Endothelial cell of umbilical vein (primary cell): ENCODE measurements around the gene PRDM13. TPM values are rescaled to one million over a fixed set of nuclear protein-coding genes. Genes with fewer than 3 reads are reported as not detected.

Experiments
- BruUV-seq: library from RNA; stranded (reverse); fragments of 400-500 nt; replicated peaks from 2 replicates; lab custom pipeline; 2021; lab: Mats Ljungman, UMichigan
- CTCF ChIA-PET: fragments of 300-600, 350-600 bp; sonication (Branson Sonifier 250); formaldehyde crosslinking; loops from one replicate; lab custom pipeline; 2021; ENCODE audit warnings: antibody characterized with exemption, inconsistent platforms; lab: Charles Lee
- POLR2A ChIA-PET: fragments of 300-600, 350-600 bp; sonication (Branson Sonifier 250); formaldehyde crosslinking; loops from one replicate; lab custom pipeline; 2021; ENCODE audit warnings: antibody characterized with exemption, inconsistent platforms; lab: Charles Lee
- DNase-seq: peaks from one replicate; pipeline ENCODE4 v3.0.0-alpha.2; 2011; ENCODE audit warnings: low read depth, low spot score
- FAIRE-seq: peaks from 2 replicates; lab custom pipeline; 2011; peaks lifted over from hg19 to GRCh38; lab: Jason Lieb, UNC
- H2AFZ ChIP-seq: 2 replicates; pipeline ENCODE4 v1.6.0; 2012; ENCODE audit warnings: low read depth, low read length, control low read depth, inconsistent platforms
- H3K27ac ChIP-seq: 2 replicates; pipeline ENCODE4 v1.5.1; 2011; ENCODE audit warnings: low read depth, mild to moderate bottlenecking, control low read depth, low read length, moderate library complexity; ENCODE audit not compliant: insufficient read depth
- H3K27me3 ChIP-seq, 2 experiments: 2 replicates each; pipeline versions ENCODE4 v1.6.0 to v1.6.1; 2011; ENCODE audit warnings: low read length in 2 of 2, mixed read lengths in 1 of 2; ENCODE audit not compliant: control insufficient read depth in 2 of 2, insufficient read depth in 2 of 2
- H3K36me3 ChIP-seq, 2 experiments: 2 replicates in 1 of 2; 3 replicates in 1 of 2; pipeline ENCODE4 v1.5.1; 2011; ENCODE audit warnings: low read length in 2 of 2, mild to moderate bottlenecking in 1 of 2, moderate library complexity in 1 of 2; ENCODE audit not compliant: control insufficient read depth in 2 of 2, insufficient read depth in 2 of 2; ENCODE audit errors: extremely low read depth in 1 of 2
- H3K4me1 ChIP-seq: 3 replicates; pipeline ENCODE4 v1.5.1; 2011; ENCODE audit warnings: mild to moderate bottlenecking, low read length; ENCODE audit not compliant: control insufficient read depth, insufficient read depth; ENCODE audit errors: extremely low read depth
- H3K4me2 ChIP-seq: 2 replicates; pipeline ENCODE4 v1.6.1; 2011; ENCODE audit warnings: low read length, control low read depth, mixed read lengths; ENCODE audit not compliant: insufficient read depth
- H3K4me3 ChIP-seq, 3 experiments: fragments of 200-600 bp in 1 of 3; sonication (generic), shearing (Covaris generic) in 1 of 3; replicated peaks in 1 of 3; 2 replicates each; pipeline ENCODE4 v1.5.1; 2011 to 2016; ENCODE audit warnings: control low read depth in 3 of 3, low read length in 3 of 3, mild to moderate bottlenecking in 2 of 3, inconsistent platforms in 1 of 3, low read depth in 1 of 3, moderate library complexity in 1 of 3; ENCODE audit not compliant: insufficient read depth in 1 of 3
- H3K79me2 ChIP-seq: 2 replicates; pipeline ENCODE4 v1.6.0; 2012; ENCODE audit warnings: low read length, inconsistent platforms; ENCODE audit not compliant: control insufficient read depth, insufficient read depth
- H3K9ac ChIP-seq: replicated peaks from 2 replicates; pipeline ENCODE3; 2011; ENCODE audit warnings: low read length, control low read depth; ENCODE audit not compliant: insufficient read depth; ENCODE audit errors: extremely low read depth
- H3K9me1 ChIP-seq: replicated peaks from 3 replicates; pipeline ENCODE4 v1.6.0; 2011; ENCODE audit warnings: mild to moderate bottlenecking, low read length; ENCODE audit not compliant: control insufficient read depth, insufficient read depth; ENCODE audit errors: extremely low read depth
- H3K9me3 ChIP-seq: replicated peaks from 2 replicates; pipeline ENCODE4 v1.5.1; 2012; ENCODE audit warnings: low read length, inconsistent platforms; ENCODE audit not compliant: control insufficient read depth, insufficient read depth
- H4K20me1 ChIP-seq: replicated peaks from 2 replicates; pipeline ENCODE3; 2011; ENCODE audit warnings: mild to moderate bottlenecking, low read length; ENCODE audit not compliant: control insufficient read depth, insufficient read depth; ENCODE audit errors: extremely low read depth
- EZH2 ChIP-seq: IDR thresholded peaks from 2 replicates; pipeline ENCODE4 v1.6.1; 2012; ENCODE audit warnings: borderline replicate concordance, low read depth, mild to moderate bottlenecking, moderate library complexity, low read length, inconsistent platforms; ENCODE audit not compliant: severe bottlenecking
- FOS ChIP-seq: IDR thresholded peaks from 2 replicates; pipeline ENCODE4 v1.6.1; 2011; ENCODE audit warnings: mild to moderate bottlenecking, low read length, moderate library complexity, borderline replicate concordance; ENCODE audit not compliant: insufficient read depth
- GATA2 ChIP-seq: IDR thresholded peaks from 2 replicates; pipeline ENCODE4 v1.7.0; 2011; ENCODE audit warnings: low read depth, mild to moderate bottlenecking, moderate library complexity, mixed read lengths, low read length; ENCODE audit not compliant: insufficient read length, insufficient read depth
- JUN ChIP-seq: IDR thresholded peaks from 2 replicates; pipeline ENCODE4 v1.6.1; 2011; ENCODE audit warnings: borderline replicate concordance, low read depth; ENCODE audit not compliant: insufficient read length, insufficient read depth
- MAX ChIP-seq: IDR thresholded peaks from 2 replicates; pipeline ENCODE4 v1.6.1; 2011; ENCODE audit not compliant: insufficient read depth, insufficient read length
- MYC ChIP-seq: IDR thresholded peaks from one replicate; pipeline ENCODE4 v1.6.1; 2011; ENCODE audit warnings: mild to moderate bottlenecking, low read depth, low read length
- POLR2AphosphoS5 ChIP-seq: IDR thresholded peaks from 2 replicates; pipeline ENCODE4 v1.6.1; 2012; ENCODE audit warnings: low read depth, mild to moderate bottlenecking, control low read depth, low read length, moderate library complexity; ENCODE audit not compliant: insufficient read depth
- dilution Hi-C: fragments of 300-500 bp; cut with MboI; formaldehyde crosslinking; loops from one replicate; pipeline ENCODE4 v1.15.0; 2019; ENCODE audit warnings: low sequenced_read_pairs; ENCODE audit not compliant: extremely low pct_ligation_motif_present
- intact Hi-C: fragments of 100-400 bp; cut with micrococcal nuclease; formaldehyde crosslinking; loops from one replicate; pipeline ENCODE4 v1.10.0; 2022
- polyA plus RNA-seq, 4 experiments: library from polyadenylated mRNA; depleted of rRNA in 3 of 4; stranded (reverse) in 3 of 4; unstranded in 1 of 4; fragments of >200 nt; gene quantifications; 2 replicates each; pipeline versions ENCODE4 v1.2.1 to v1.2.3, GENCODE V29; 2011 to 2012; ENCODE audit warnings: missing spikeins in 1 of 4
- total RNA-seq: library from RNA; stranded (reverse); gene quantifications from 2 replicates; pipeline ENCODE4 v1.2.3, GENCODE V29; 2021

The PRDM13 gene
- total and polyA plus RNA-seq, 2 donors (not counting 3 experiments of a cell fraction or from before 2014, with no cell fraction given), result not detected

GRCh38 chr6:99579781-99580180 lies 26.9 kb upstream of the PRDM13 start:
- H3K4me2 ChIP-seq, result no peak overlapping the region
- BruUV-seq, result no TSS peak
- POLR2A ChIA-PET, result no interaction called here
- no peak overlapping the region for H3K9ac ChIP-seq
- CTCF ChIA-PET, result no interaction called here
- no peak overlapping the region for H3K27ac ChIP-seq
- TF ChIP-seq POLR2AphosphoS5, result no peak
- no peak for TF ChIP-seq MAX
- TF ChIP-seq GATA2, result no peak
- no peak for TF ChIP-seq FOS
- no peak for TF ChIP-seq EZH2
- no peaks in the 10 kb centered on the region for H3K36me3 ChIP-seq
- intact Hi-C loops, result no loop called here
- no peaks in the 10 kb centered on the region for H3K9me3 ChIP-seq
- FAIRE-seq (no peak), DNase-seq (no peak)
- no peak overlapping the region for H2AFZ ChIP-seq
- dilution Hi-C loops, result no loop called here
- no peaks in the 10 kb centered on the region for H3K9me1 ChIP-seq
- no peaks in the 10 kb centered on the region for H3K79me2 ChIP-seq
- peaks cover 2 to 9% of the 10 kb centered on the region in 2 experiments for H3K27me3 ChIP-seq
- no peaks in the 10 kb centered on the region for H4K20me1 ChIP-seq
- no peak overlapping the region for H3K4me3 ChIP-seq
- H3K4me1 ChIP-seq, result no peaks in the 10 kb centered on the region

- Histone ChIP-seq H3K36me3 (no peaks in the 10 kb centered on the region), H3K4me2 (no peak overlapping the region), H3K79me2 (no peaks in the 10 kb centered on the region), H2AFZ (no peak overlapping the region), H3K9me3 (no peaks in the 10 kb centered on the region), H4K20me1 (no peaks in the 10 kb centered on the region), H3K27me3 (peaks cover 66 to 72% of the 10 kb centered on the region in 2 experiments), H3K4me3 (no peak overlapping the region), H3K4me1 (peaks cover 8% of the 10 kb centered on the region), H3K9me1 (no peaks in the 10 kb centered on the region), H3K27ac (no peak overlapping the region), H3K9ac (no peak overlapping the region)
- intact Hi-C loops, result loop anchor here (1.0 kb wide), 2 partner anchors 19 to 159 kb away; partner anchors contain the start of gene CCNC
- CTCF ChIA-PET, result interaction anchor here (0.7 to 4.3 kb wide), 7 partner anchors 21 to 280 kb away, joined by 3 to 27 read pairs (median 3); no protein-coding TSS in a partner anchor
- no TSS peak for BruUV-seq
- no peak for FAIRE-seq
- POLR2A ChIA-PET, result no interaction called here
- dilution Hi-C loops, result no loop called here
- no peak for DNase-seq
- TF ChIP-seq EZH2 (no peak), GATA2 (no peak), JUN (no peak), MAX (no peak), MYC (no peak)
These were observed 18.8 kb upstream of the PRDM13 start for GRCh38 chr6:99587792-99588191.
